HG02623 (cell line): ENCODE data around the gene ARX.

Experiments used
- ATAC-seq: cut with Tn5 transposase; IDR thresholded peaks from one replicate; pipeline ENCODE4 v1.9.1; 2021; ENCODE audit warnings: moderate library complexity; ENCODE audit not compliant: unreplicated experiment

ARX gene

DNA sequence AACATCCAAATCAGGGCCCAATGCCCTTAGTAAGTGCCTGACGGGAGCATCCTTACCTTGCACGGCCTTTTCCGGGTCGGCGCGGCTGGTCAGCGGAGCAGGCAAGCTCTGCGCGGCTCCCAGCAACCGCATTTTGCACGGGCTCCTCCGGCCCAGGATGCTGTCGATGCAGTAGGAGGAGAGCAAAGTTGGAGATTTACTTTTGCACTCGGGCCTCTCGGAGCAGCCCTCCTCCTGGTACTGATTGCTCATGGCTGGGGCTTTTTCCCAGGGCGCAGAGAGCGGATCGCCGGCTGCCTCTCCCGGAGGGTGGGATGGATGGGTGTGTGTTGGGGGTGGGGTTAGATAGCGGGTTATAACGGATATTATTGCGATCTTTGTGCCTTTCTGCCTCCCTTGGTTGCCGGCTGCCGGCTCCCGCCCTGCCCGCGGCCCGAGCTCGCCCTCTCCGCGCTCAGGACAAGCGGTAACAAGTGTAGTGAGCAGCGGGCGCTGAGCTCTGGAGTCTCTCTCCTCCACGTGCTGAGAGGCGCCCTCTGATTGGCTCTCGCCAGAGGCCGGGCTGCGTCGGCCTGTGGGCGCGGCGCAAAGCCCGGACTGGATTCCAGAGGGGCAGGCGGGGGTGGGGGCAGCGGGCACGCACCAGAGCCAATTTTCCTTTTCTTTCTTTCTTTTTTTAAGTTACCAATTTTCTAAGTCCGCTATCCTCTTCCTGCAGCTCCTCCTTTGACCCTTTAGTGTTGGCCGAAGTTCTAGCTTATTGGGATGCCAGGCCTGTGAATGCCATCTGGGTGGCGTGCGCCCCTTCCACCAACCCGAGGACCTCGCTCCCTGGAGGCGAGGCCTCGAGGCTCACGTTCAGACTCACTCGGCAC is at the start of gene ARX:
ARX (minus strand) TSS at position 480 of the 875 bp plus-strand sequence; CDS start at position 252, 228 bp downstream.
- ATAC-seq: no peak

DNA sequence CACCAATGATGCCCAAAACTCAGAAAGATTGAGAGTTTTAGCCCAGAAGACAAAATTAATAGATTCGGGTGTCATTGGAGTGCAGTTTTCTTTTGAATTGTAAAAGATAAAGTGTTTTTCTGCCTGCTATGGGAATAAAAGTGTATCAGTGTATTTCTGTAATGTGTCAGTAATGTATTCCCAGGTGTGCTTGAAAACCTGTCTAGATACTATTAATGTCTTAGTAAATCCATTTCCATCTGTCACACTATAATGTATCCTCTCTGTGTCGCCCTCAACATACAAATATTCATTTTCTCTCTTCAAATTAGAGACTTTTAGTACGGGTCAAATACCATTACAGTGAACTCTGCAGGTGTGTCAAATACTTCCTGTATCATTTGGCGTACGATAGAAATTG is 43.5 kb upstream of the ARX start:
- ATAC-seq: no peak

DNA sequence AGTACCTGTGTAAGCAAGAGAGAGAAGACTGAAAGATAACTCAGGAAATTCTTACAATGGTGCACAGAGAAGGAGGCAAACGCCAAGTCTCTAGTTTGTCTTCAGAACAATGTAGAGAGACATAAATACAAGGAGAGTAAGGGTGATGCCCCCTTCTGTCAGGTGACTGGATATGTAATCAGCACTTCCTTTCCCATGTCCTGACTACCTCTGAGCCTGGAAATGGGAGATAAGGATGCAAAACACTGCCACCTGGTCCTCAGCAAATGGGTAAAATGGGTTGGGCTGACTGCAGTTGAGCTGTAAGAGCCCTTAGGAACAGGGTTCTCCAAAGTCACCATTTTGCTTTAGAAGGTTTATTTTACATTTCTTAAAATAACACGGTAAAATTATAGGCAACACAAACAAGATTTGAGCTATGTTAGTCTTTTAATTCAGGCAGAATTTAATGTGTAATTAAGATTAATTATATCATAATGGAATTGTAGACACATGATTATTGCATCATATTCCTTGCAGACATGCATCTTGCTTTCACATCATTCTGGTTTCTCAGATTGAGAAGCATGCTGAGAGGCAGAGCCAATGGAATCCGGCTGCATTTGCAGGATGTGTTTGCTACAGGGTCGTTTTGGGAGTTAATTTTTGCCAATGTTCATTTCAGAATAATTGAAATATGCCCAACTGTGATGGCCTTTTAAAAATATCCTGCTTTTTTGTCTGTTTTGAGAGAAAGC is 37.2 kb upstream of the ARX start:
- ATAC-seq: no peak

DNA sequence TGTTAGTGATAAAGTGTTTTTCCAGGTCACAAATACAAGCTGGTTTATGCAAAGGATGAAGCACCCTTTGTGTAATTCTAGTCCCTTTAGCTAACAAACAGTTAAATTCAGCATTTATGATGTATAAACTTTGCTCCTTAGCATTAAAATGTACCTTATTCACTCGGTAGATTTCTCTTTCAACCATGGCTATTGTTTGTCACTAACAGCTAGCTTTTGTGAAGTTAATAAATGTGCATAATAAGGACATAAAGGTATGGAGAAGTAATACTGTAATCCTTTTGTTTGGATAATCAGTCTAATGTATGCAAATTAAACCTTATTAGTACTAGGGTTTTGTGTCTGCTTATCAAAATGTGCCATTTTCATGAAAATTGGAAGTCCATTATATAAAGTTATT is 34.2 kb upstream of the ARX start:
- ATAC-seq: no peak

GRCh38 chrX:25049357-25049756 is 33.6 kb upstream of the ARX start:
- ATAC-seq: no peak

DNA sequence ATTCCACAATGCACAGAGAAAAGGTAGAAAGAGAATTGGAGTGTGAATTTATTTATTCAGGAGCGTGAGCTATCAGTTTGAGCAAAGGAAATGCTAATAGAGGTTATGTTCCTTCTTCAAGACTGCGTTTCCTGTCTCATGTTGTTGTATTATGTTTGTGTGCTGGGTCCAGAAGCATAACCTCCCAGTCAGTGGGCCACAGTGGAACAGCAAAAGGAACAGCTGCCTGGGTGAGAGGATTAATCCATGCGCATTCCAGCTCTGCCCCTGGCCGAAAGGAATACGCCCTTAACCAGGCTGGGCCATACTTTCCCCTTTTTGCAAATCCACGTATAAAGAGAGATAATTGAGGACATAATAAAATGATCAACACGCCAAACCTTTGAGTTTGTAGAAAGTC is 32.4 kb upstream of the ARX start:
- ATAC-seq: no peak

DNA sequence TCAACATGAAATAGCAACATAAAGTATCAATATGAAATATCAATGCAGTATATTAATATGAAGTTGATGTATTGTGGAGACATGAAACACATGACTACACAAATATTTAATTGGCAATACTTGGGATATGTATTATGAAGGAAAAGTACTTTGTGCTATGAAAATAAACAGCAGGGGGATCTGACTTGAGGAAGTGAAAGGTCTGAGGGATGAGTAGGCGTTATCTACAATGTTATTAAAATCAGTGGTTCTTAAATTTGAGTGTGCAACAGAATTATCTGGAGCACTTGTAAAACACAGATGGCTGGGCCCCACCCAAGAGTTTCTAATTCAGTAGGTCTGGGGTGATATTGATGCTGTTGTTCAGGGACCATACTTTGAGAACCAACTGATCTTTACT is 27.4 kb upstream of the ARX start:
- no peak for ATAC-seq

DNA sequence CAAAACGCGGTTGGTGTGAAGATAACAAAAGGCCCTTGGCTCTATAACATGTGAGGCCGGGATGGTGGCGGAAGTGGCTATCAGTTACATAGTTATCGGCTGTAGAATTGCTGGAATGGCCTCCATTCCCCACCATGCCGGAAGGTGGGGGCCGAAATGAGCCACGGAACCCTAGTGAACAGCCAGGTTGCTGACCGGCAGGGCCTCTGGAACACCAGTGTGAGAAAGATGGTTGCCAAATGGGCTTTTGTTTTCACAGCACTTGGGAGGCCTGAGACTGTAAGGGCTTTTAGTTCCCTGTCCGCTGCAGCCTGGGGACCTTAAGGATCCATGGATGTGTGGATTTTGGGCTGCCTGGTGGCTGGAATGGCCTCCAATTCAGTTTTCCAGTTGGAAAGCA is 23.3 kb upstream of the ARX start:
- ATAC-seq: no peak

DNA sequence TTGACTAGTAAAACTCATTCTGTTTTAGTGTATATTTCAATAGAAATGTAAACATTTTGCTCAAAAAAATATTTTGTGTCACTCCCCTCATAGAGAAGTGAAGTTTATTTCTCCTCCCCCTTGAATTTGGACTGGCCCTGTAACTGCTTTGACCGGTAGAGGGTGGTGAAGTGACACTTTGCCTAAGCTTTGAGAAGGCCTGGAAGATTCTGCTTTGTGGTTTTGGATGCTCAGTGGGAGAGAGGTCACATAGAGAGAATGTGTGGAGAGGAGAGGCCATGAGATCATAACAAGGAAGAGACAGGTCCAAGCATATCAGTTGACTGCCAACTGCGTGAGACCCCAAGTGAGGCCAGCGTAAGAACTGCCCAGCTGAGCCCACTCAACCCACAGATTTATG is 19.1 kb upstream of the ARX start:
- ATAC-seq: no peak

- no peak for ATAC-seq
Observed at GRCh38 chrX:25029288-25029825, 13.6 kb upstream of the ARX start.

GRCh38 chrX:25028726-25029125 is 13.0 kb upstream of the ARX start:
- ATAC-seq: no peak

DNA sequence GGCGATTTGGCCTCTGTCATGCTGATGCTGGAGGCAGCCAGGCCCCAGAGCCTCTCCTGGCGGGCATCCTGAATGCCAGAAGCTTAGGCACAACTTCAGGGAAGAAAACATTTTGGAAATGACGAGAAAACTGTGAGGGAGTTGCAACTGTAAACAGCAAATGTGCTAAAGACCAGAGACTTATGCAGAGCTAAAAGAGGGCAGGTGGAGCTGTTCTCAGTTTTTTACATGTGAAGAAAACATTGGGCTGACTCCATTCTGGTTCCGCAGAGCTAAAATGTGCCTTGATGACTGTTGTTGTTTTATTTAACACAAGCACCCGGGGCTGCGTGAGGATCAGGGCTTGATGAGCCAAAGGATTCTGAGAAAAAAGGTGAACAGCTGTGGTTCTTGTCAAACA is 10.8 kb upstream of the ARX start:
- no peak for ATAC-seq

DNA sequence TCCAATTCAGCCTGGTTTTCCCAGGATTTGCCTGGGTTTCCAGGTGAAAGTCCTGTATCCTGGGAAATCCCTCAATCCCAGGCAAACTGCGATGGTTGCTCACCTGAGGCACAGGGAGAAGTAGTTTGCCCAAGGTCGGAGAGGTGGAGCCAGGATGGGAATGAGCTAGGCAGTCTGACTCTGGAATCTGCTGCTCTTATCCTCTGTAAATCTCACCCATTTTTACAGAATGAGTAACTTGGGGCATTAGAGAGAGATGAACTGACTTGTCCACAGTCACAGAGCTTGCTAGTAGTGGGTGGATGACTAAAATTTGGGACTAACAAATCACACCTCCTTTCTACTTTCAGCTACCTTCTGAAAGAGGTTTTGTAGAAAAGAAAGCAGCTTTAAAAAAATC is 9.8 kb upstream of the ARX start:
- no peak for ATAC-seq

GRCh38 chrX:25023908-25024307 is 8.1 kb upstream of the ARX start:
- no peak for ATAC-seq

GRCh38 chrX:25022499-25023325 is 6.9 kb upstream of the ARX start:
- ATAC-seq: no peak

DNA sequence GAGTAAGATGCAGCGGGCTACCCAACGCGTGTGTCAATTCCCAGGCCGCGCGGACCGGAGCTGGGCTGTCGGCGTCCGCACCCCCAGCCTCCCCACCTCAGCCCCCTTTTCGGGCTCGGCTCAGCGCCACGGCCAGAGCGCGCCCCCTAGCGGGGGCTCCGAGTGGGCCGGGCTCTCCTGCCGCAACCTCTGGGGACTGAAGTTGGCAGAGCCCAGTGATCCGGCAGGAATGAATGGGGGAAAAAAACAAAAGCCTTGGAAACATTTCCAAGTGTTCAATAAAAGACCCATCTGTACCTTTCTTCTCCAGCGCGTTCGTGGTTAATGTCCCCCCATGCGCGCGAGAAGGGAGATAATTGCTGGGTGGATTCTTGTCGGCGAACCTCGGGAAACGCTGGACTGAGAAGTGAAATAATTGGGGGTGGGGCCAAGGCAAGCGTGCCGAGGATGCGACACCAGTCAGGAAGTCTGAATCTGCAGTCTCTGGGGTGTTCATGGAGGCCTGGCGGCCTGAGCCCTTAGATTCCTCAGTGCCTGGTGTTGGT is 5.2 kb upstream of the ARX start:
- no peak for ATAC-seq

- no peak for ATAC-seq
Observed at GRCh38 chrX:25020391-25020904, 4.7 kb upstream of the ARX start.

DNA sequence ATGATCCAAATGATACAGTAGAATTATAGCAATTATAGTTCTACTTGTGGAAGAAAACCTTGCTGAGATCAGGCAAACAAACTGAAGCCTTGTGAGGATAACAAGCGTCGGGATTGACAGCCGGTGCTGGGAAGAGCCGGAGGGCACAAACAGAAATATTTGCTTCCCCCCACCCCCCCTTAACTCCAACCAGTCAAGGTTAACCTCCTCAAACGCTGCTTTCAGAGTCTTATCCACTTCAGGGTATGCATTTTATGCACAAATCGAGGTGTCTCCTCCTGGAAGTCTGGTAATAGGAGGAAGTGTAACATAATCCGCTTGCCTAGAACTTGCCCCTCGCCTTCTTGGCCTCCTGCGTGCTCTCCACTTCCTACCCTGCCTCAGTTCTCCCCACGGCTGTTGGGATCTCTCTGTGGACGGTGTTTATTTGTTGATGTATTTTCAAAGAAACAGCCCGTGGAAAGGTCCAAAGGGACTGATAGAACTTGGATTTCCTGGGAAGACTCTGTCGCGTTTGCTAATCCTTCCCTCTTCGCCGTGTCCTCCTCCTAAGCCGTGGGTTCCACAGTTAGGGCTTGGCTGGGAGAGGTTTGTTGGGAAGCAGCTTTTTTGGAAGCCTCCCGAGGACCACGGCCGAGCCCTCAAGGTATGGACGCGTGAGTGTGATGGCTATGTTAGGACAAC is 4.1 kb upstream of the ARX start:
- no peak for ATAC-seq

DNA sequence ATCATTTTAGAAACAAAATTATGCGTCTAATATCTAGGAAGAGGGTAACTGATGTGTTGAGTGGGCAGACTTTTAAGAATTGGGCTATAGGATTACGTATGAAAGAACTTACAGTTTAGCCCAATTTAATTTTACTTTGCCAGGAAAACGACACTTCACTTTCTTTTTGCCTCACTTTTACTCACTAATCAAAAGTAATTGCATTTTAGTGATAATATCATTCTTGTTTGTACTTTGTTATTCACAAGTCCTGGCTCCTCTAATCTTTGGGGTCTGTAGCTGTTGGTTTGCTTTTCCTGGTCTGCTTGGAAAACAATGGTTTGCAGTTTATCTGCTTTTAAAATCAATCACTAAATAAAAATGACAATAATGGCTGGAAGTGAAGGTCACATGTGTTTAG is 2.9 kb upstream of the ARX start:
- no peak for ATAC-seq

- no peak for ATAC-seq
Observed at GRCh38 chrX:25017667-25018247, 2.0 kb upstream of the ARX start.
